Osteoblast (primary cell): ENCODE data around the gene UVSSA. TPM values are rescaled to one million over a fixed set of nuclear protein-coding genes. Genes with fewer than 3 reads are reported as not detected.

Experiments
- DNase-seq: peaks from one replicate; pipeline ENCODE4 v3.0.0; 2011; ENCODE audit warnings: low spot score, mixed read lengths; ENCODE audit not compliant: insufficient read length; ENCODE audit errors: missing footprints
- H2AFZ ChIP-seq: 2 replicates; pipeline ENCODE4 v1.6.0; 2011; ENCODE audit warnings: mild to moderate bottlenecking, low read length
- H3K27ac ChIP-seq: 2 replicates; pipeline ENCODE4 v1.5.1; 2011; ENCODE audit warnings: mild to moderate bottlenecking, low read depth, low read length, moderate library complexity
- H3K27me3 ChIP-seq: 2 replicates; pipeline ENCODE4 v1.6.0; 2012; ENCODE audit warnings: mild to moderate bottlenecking, control low read depth, inconsistent platforms, low read length, moderate library complexity; ENCODE audit not compliant: insufficient read depth
- H3K36me3 ChIP-seq: 2 replicates; pipeline ENCODE4 v1.5.1; 2011; ENCODE audit warnings: mild to moderate bottlenecking, low read length, control low read depth, moderate library complexity; ENCODE audit not compliant: insufficient read depth
- H3K4me1 ChIP-seq: 2 replicates; pipeline ENCODE4 v1.5.1; 2011; ENCODE audit warnings: mild to moderate bottlenecking, low read length, control low read depth, moderate library complexity; ENCODE audit not compliant: insufficient read depth
- H3K4me2 ChIP-seq: 2 replicates; pipeline ENCODE4 v1.6.0; 2011; ENCODE audit warnings: mild to moderate bottlenecking, low read length; ENCODE audit not compliant: insufficient read depth
- H3K4me3 ChIP-seq: fragments of 200-600 bp; sonication (generic); 3 replicates; pipeline ENCODE4 v1.5.1; 2012; ENCODE audit warnings: mild to moderate bottlenecking, low read length, inconsistent platforms; ENCODE audit not compliant: insufficient read depth
- H3K79me2 ChIP-seq: 2 replicates; pipeline ENCODE4 v1.6.0; 2012; ENCODE audit warnings: mild to moderate bottlenecking, low read length, control low read depth, inconsistent platforms; ENCODE audit not compliant: insufficient read depth
- H3K9me3 ChIP-seq: 2 replicates; pipeline ENCODE4 v1.5.1; 2011; ENCODE audit warnings: low read depth, low read length, control low read depth
- H4K20me1 ChIP-seq: 2 replicates; pipeline ENCODE4 v1.6.0; 2012; ENCODE audit warnings: mild to moderate bottlenecking, low read length, control low read depth; ENCODE audit not compliant: insufficient read depth
- total RNA-seq: library from RNA; depleted of rRNA; stranded (reverse); fragments of >200 nt; gene quantifications from 2 replicates; pipeline ENCODE4 v1.2.3, GENCODE V29; 2012
- TF ChIP-seq, protein P1 (sequence below): IDR thresholded peaks from 2 replicates; pipeline ENCODE4 v1.5.1; 2011; ENCODE audit warnings: mild to moderate bottlenecking, low read depth, low read length, moderate library complexity; ENCODE audit errors: extremely low read depth

UVSSA gene
- total RNA-seq, 1 donor, result 14.8 TPM

DNA sequence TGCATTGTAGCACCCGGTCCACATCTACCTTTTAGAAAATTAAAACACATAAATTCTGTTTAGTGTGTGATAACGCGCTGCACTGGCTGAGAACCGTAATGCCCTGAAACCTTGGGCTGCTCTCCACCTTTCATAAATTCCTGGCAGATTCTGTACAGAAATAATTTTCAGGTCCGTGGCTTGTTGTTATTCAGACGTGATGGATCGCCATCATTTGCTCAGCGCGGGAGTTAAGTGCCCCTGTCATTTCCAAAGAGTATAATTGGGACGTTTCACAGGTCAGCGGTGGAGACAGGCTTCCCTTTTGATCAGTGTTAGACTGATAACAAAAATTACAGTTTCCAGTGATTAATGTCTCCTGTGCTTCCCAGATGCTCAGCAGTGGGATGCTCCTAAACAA lies 16.5 kb downstream of the UVSSA start:
- TF ChIP-seq, protein P1, sequence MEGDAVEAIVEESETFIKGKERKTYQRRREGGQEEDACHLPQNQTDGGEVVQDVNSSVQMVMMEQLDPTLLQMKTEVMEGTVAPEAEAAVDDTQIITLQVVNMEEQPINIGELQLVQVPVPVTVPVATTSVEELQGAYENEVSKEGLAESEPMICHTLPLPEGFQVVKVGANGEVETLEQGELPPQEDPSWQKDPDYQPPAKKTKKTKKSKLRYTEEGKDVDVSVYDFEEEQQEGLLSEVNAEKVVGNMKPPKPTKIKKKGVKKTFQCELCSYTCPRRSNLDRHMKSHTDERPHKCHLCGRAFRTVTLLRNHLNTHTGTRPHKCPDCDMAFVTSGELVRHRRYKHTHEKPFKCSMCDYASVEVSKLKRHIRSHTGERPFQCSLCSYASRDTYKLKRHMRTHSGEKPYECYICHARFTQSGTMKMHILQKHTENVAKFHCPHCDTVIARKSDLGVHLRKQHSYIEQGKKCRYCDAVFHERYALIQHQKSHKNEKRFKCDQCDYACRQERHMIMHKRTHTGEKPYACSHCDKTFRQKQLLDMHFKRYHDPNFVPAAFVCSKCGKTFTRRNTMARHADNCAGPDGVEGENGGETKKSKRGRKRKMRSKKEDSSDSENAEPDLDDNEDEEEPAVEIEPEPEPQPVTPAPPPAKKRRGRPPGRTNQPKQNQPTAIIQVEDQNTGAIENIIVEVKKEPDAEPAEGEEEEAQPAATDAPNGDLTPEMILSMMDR, result no peak
- no peaks in the 10 kb centered on the region for H4K20me1 ChIP-seq
- H3K79me2 ChIP-seq, result no peaks in the 10 kb centered on the region
- peaks cover 8% of the 10 kb centered on the region for H3K36me3 ChIP-seq
- H2AFZ ChIP-seq, result no peak overlapping the region
- no peak for DNase-seq
- H3K9me3 ChIP-seq, result no peaks in the 10 kb centered on the region
- H3K4me1 ChIP-seq, result no peaks in the 10 kb centered on the region
- no peak overlapping the region for H3K4me2 ChIP-seq
- H3K27ac ChIP-seq, result no peak overlapping the region
- H3K4me3 ChIP-seq, result no peak overlapping the region
- H3K27me3 ChIP-seq, result no peaks in the 10 kb centered on the region

- Histone ChIP-seq H3K4me2 (no peak overlapping the region), H3K27me3 (no peaks in the 10 kb centered on the region), H3K27ac (no peak overlapping the region), H3K4me1 (no peaks in the 10 kb centered on the region), H4K20me1 (no peaks in the 10 kb centered on the region), H2AFZ (no peak overlapping the region), H3K36me3 (peaks cover 2% of the 10 kb centered on the region), H3K4me3 (no peak overlapping the region), H3K9me3 (no peaks in the 10 kb centered on the region), H3K79me2 (no peaks in the 10 kb centered on the region)
- TF ChIP-seq, protein P1, result no peak
- no peak for DNase-seq
These were observed 17.2 kb downstream of the UVSSA start for GRCh38 chr4:1364217-1364616.

DNA sequence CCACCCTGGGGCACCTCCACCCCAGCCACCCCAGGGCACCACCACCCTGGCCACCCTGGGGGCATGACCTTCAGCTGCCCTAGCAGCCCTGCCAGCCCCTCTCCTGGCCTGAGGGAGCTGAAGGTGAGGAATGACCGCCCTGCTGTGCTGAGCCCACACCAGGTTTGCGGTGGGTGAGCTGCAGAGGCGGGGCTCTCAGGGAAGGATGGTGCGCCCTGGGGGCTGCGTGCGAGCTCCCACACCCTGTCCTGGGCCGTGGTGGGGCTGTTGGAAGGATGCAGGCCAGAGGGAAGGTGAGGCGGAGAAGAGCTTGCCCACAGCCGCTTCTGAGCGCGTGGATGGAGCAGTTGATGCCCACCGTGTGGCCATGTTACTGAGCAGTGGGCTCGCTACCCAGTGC lies 17.7 kb downstream of the UVSSA start:
- no peaks in the 10 kb centered on the region for H3K79me2 ChIP-seq
- no peaks in the 10 kb centered on the region for H4K20me1 ChIP-seq
- H3K4me1 ChIP-seq, result no peaks in the 10 kb centered on the region
- H3K27ac ChIP-seq, result no peak overlapping the region
- DNase-seq, result no peak
- TF ChIP-seq, protein P1, result no peak
- H3K4me2 ChIP-seq, result no peak overlapping the region
- H3K9me3 ChIP-seq, result no peaks in the 10 kb centered on the region
- no peak overlapping the region for H2AFZ ChIP-seq
- H3K36me3 ChIP-seq, result no peaks in the 10 kb centered on the region
- H3K4me3 ChIP-seq, result no peak overlapping the region
- no peaks in the 10 kb centered on the region for H3K27me3 ChIP-seq

- Histone ChIP-seq H3K27ac (no peak overlapping the region), H4K20me1 (no peaks in the 10 kb centered on the region), H3K27me3 (no peaks in the 10 kb centered on the region), H3K9me3 (no peaks in the 10 kb centered on the region), H3K4me1 (no peaks in the 10 kb centered on the region), H3K36me3 (no peaks in the 10 kb centered on the region), H3K4me3 (no peak overlapping the region), H3K4me2 (no peak overlapping the region), H2AFZ (no peak overlapping the region), H3K79me2 (no peaks in the 10 kb centered on the region)
- TF ChIP-seq, protein P1, result no peak
- DNase-seq, result peak; percentile 89
These were observed 18.5 kb downstream of the UVSSA start for GRCh38 chr4:1365271-1366178.
